GM03348 (cell line): ENCODE data around the gene OAS3.

Experiments
- DNase-seq: peaks from one replicate; pipeline ENCODE4 v3.0.0; 2012; ENCODE audit warnings: low spot score

The OAS3 gene

DNA sequence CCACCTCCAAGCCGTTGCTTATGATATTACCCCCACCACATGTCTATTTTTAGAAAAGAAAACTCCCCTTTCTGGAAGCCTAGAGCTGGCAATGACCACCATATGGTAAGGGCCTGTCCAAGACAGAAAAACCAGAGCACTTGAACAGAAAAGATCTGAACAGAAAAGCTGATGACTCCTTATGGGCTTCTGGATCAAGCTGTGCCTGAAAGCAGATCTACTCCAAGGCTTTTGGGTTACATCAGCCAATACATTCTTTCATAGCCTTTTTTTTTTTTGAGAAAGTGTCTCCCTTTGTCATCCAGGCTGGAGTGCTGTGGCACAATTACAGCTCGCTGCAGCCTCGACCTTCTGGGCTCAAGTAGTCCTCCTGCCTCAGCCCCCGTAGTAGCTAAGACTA, 23.3 kb downstream of the OAS3 start:
- no peak for DNase-seq

DNA sequence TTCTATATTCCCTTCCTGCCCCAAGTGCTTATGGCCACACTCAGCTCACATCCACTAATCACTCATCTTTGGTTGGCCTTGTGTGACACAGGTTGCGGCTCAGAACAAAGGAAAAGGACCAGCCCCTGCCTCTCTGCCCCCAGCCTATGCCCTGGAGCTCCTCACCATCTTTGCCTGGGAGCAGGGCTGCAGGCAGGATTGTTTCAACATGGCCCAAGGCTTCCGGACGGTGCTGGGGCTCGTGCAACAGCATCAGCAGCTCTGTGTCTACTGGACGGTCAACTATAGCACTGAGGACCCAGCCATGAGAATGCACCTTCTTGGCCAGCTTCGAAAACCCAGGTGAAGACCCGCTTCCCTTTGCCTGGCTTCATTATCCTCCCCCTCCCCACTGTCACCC, 24.3 kb downstream of the OAS3 start:
- DNase-seq: no peak

DNA sequence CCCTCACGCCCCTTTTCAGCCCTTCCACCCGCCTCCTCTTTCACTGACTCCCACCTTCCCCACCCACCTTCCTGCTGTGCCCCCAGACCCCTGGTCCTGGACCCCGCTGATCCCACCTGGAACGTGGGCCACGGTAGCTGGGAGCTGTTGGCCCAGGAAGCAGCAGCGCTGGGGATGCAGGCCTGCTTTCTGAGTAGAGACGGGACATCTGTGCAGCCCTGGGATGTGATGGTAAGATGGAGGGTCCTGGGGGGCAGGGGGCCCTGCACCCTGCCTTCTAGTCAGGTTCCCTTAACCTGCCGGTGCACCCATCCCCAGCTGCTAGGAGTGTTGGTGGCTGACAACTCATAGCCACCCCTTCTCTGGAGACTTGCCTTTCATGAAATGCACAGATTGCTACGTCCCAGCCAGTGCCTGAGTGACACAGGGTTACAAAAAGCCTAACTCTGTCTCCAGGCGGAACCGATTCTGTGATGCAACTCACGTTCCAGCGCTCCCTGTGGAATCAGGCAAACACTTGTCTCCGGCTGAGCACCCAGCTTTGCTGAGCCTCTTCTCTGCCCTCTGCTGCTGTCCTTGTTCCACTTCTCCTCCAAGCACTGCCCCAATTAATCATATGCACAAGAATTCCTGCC, 25.1 kb downstream of the OAS3 start:
- no peak for DNase-seq

DNA sequence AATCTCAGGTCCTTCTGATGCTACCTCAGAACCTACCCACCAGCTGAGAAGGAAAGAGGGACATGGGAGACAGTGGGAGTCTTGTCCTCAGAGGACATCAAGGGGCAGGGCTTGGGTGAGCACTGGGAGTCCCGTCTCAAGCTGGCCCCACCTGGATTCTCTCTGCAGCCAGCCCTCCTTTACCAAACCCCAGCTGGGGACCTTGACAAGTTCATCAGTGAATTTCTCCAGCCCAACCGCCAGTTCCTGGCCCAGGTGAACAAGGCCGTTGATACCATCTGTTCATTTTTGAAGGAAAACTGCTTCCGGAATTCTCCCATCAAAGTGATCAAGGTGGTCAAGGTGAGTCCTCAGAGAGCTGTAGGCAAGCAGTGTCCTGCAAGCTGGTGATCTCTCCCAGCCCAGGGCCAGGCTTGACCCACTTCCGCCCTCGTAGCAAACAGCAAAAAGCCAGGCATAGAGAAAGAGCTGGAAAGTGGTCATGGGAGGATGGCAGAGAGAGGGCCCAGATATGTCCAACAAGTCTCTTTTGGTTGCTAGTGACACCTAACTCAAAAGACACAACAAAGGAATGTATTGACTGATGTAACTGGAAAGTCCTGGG, 25.9 kb downstream of the OAS3 start:
- no peak for DNase-seq

DNA sequence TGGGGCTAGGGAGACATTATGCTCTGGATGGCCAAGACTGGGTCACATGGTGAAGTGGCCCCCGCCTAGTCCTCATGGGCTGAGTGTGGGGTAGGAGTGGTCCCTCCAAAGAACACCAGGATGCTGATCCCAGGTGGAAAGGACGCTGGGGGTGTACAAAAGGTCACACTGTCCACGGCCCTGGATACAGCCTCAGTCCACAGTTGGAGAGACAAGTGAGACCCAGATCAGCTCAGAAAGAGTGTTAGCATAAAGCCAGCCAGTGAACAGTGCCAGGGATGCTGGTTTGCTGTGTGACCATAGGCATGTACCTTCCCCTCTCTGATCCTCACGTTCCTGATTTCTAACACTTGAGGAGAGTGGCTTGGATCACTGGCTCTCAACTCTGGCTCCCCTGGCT, 26.6 kb downstream of the OAS3 start:
- no peak for DNase-seq

DNA sequence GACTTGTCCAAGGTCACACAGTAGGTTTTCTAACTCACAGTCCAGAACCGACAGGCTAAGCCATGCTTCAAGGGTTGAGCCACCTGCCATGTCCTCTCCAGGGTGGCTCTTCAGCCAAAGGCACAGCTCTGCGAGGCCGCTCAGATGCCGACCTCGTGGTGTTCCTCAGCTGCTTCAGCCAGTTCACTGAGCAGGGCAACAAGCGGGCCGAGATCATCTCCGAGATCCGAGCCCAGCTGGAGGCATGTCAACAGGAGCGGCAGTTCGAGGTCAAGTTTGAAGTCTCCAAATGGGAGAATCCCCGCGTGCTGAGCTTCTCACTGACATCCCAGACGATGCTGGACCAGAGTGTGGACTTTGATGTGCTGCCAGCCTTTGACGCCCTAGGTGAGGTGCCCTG, 27.4 kb downstream of the OAS3 start:
- DNase-seq: no peak

DNA sequence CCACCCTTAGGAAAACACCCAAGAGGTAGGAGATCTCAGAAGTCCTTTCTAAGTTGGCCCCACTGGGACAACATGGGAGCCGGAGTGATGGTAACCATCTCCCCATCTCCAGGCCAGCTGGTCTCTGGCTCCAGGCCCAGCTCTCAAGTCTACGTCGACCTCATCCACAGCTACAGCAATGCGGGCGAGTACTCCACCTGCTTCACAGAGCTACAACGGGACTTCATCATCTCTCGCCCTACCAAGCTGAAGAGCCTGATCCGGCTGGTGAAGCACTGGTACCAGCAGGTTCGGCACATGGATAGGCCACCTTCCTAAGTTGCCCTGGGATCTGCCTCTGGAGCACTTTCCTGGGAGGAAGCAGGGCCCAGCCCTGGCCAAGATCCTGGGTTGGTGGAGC, 29.0 kb downstream of the OAS3 start:
- DNase-seq: no peak

DNA sequence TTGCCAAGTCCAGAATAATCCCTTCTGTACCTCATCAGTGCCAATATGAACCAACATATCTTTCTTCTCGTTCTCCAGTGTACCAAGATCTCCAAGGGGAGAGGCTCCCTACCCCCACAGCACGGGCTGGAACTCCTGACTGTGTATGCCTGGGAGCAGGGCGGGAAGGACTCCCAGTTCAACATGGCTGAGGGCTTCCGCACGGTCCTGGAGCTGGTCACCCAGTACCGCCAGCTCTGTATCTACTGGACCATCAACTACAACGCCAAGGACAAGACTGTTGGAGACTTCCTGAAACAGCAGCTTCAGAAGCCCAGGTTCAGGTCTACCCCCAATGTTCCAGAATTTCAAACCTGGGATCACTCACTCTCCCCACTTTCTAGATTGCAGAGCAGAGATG, 29.6 kb downstream of the OAS3 start:
- DNase-seq: no peak

DNA sequence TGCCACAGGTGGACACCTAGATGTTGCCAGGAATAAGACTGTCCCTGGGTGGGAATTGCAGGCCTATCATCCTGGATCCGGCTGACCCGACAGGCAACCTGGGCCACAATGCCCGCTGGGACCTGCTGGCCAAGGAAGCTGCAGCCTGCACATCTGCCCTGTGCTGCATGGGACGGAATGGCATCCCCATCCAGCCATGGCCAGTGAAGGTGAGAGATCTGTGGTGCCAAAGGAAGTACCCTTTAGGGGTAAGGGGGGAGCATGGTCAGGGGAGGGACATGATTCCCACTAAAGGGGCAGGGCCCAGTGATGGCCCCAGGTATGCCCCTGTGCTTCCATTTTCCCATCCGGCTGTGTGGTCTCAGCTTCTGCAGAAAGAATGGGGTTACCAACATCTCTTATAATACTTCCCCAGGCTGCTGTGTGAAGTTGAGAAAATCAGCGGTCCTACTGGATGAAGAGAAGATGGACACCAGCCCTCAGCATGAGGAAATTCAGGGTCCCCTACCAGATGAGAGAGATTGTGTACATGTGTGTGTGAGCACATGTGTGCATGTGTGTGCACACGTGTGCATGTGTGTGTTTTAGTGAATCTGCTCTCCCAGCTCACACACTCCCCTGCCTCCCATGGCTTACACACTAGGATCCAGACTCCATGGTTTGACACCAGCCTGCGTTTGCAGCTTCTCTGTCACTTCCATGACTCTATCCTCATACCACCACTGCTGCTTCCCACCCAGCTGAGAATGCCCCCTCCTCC, 31.5 kb downstream of the OAS3 start:
- no peak for DNase-seq

DNA sequence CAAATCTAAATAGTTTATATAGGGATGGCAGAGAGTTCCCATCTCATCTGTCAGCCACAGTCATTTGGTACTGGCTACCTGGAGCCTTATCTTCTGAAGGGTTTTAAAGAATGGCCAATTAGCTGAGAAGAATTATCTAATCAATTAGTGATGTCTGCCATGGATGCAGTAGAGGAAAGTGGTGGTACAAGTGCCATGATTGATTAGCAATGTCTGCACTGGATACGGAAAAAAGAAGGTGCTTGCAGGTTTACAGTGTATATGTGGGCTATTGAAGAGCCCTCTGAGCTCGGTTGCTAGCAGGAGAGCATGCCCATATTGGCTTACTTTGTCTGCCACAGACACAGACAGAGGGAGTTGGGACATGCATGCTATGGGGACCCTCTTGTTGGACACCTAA, 32.1 kb downstream of the OAS3 start:
- DNase-seq: no peak

DNA sequence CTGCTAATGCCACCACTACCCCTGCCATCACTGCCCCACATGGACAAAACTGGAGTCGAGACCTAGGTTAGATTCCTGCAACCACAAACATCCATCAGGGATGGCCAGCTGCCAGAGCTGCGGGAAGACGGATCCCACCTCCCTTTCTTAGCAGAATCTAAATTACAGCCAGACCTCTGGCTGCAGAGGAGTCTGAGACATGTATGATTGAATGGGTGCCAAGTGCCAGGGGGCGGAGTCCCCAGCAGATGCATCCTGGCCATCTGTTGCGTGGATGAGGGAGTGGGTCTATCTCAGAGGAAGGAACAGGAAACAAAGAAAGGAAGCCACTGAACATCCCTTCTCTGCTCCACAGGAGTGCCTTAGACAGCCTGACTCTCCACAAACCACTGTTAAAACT, 33.0 kb downstream of the OAS3 start:
- no peak for DNase-seq

DNA sequence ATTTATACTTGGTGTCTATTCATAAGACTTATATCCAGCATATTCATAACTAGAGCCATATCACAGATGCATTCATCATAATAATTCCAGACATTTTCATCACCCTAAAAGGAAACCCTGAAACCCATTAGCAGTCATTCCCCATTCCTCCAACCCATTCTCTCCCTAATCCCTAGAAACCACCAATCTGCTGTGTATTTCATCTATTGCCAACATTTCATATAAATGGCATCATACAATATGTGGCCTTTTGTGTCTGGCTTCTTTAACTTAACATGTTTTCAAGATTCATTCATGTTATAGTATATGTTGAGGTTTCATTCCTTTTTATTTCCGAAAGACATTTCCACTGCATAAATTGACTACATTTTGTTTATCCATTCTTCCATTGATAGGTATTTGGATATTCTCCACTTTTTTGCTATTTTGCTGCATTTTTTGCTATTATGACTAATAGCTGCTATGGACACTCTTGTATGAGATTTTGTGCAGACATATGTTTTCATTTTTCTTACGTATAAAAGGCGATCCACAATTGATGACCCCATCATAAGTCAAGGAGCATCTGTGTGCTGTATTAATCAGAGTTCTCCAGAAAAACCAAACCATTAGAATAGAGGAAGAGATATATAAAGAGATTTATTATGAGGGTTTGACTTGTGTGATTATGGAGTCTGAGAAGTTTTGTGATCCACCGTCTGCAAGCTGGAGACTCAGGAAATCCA, 34.9 kb downstream of the OAS3 start:
- no peak for DNase-seq

DNA sequence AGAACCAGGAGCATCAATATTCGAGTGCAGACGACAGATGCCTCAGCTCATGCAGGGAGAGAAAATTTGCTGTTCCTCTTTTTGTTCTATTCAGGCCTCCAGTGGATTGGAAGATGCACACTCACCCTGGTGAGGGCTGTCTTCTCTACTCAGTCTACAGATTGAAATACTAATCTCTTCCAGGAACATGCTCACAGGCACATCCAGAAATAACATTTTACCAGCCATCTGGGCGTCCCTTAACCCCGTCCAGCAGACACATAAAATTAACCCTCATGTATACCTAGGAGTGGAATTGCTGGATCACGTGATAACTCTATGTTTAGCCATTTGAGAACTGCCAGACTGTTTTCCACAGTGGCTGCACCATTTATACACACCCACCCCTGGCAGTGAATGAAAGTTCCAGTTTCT, 35.6 kb downstream of the OAS3 start:
- no peak for DNase-seq

DNA sequence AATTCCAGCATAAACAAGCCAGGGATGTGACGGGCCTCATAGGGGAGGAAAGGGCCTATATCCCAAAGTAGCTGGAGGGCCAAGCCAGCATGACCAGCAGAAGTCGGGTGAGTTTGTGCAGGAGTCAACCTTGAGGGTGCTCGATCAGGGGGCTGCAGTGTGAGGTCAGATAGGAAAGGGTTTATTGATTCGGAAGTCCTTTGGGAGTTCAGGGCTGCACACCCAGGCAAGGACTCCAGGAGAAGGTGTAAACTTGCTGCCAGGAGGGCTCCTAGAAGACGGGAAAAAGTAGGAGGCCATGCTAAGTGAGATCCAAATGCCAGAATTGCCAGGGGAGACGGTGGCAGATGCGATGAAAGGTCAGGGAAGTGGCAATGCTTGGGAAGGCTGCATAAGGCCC, 36.6 kb downstream of the OAS3 start:
- DNase-seq: no peak

DNA sequence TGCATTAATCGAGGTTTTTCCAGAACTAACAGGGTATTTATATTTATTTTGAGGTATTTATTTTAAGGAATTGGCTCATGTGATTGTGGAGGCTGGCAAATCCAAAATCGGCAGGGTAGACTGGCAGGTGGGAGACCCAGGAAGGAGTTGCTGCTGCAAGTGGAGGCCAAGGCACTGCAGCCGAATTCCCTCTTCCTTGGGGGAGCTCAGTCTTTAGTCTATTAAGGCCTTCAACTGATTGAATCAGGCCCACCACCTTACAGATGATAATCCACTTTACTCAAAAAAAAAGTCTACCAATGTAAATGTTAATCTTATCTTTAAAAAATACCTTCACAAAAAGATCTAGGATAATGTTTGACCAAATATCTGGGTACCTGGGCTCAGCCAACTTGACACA, 38.9 kb downstream of the OAS3 start:
- no peak for DNase-seq

DNA sequence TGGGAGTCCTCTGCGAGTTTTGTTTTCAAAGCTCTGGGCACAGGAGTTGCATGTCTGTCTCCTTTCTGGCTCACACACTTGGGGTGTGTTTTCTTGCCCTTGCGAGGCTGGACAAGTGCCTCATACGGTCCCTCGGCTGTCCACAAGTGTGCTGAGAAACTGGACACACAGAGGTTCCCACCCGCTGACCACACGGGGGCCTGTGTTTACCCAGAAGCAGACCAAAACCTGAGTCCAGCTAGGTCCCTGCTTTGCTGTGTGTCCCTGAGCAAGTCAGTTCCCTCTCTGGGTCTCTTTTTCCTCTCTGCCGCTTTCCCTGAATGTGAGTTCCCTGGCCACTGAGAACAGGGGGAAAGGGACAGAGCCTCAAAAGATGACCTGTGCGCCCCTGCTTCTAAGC, 39.4 kb downstream of the OAS3 start:
- DNase-seq: no peak

DNA sequence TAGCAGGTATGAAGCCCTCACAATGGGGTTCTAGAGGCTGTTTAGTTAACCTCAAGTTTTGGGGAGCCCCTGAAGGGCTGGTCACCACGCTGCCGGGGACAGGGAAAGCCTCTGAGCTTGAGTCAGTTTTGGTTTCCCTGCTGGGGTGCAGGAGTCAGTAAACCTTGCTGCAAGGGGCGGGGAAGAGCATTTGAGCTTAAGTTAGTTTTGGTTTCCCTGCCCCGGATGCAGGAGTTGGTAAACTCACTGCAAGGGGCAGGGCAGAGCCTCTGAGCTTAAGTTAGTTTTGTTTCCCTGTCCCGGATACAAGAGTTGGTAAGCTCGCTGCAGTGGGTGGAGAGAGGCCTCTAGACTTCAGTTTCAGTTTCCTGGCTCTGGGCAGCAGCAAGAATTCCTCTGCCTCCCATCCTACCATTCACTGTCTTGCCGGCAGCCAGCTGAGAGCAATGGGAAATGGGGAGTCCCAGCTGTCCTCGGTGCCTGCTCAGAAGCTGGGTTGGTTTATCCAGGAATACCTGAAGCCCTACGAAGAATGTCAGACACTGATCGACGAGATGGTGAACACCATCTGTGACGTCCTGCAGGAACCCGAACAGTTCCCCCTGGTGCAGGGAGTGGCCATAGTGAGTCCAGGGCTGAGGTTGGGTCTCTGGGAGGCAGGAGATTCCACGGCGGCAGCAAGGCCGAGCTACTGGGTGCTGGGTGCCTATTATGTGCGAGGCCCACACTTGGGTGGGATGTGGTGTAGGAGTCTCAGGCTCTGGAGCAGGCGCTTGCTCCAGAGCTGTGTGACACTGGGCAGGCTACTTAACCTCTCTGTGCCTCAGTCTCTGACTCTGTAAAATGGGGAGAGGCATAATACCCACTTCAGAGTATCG, 40.1 kb downstream of the OAS3 start, which contains the start of gene OAS2:
TSS of gene OAS2 (plus strand) at position 357 of the 878 bp plus-strand sequence. CDS start at position 447, 90 bp downstream.
- peak; percentile 76 for DNase-seq

DNA sequence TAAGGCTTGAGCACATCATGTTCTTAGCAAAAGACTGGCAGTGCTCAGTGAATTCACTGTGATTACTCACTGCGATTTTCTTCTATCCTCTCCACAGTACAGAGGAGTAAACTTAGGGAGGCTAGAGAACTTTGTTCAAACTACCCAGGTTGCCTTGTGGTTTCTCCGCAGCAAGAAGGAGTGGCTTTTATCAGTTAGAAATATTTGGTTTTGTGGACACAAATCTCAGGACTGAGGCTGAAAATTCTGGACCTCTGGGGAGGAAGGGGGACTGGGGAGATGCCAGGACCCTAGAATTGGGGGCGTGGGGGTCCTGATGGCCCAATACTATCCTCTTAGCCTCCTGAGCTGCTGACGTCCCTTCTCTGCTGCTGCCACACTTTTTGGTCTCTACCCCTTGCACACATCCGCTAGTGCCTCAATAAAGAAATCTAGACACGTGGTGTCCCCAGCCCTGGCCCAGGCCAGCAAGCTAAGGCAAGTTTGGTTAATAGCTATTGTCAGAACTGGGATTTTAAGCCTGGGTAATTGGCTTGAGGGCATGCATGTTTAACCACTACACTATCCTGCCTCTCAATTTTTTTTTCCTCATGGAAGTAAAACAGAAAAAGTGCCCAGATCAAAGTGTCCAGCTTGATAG, 40.9 kb downstream of the OAS3 start:
- DNase-seq: no peak

DNA sequence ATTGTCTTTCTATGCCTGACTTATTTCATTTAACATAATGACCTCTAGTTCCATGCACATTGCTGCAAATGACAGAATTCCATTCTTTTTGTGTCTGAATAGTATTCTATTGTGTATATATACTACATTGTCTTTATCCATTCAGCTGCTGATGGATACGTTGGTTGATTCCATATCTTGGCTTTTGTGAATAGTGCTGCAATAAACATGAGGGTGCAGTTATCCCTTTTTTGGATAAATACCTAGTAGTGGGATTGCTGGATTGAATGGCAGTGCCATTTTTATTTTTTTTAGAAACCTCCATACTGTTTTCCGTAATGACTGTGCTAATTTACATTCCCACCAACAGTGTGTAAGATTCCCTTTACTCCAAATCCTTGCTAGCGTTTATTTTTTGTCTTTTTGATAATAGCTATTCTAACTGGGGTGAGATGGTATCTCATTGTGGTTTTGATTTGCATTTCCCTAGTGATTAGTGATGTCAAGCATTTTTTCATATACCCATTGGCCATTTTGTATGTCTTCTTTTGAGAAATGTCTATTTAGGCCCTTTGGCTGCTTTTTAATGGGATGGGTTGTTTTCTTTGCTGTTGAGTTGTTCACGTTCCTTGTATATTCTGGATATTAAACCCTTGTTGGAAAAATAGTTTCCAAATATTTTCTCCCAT, 42.4 kb downstream of the OAS3 start:
- DNase-seq: no peak

DNA sequence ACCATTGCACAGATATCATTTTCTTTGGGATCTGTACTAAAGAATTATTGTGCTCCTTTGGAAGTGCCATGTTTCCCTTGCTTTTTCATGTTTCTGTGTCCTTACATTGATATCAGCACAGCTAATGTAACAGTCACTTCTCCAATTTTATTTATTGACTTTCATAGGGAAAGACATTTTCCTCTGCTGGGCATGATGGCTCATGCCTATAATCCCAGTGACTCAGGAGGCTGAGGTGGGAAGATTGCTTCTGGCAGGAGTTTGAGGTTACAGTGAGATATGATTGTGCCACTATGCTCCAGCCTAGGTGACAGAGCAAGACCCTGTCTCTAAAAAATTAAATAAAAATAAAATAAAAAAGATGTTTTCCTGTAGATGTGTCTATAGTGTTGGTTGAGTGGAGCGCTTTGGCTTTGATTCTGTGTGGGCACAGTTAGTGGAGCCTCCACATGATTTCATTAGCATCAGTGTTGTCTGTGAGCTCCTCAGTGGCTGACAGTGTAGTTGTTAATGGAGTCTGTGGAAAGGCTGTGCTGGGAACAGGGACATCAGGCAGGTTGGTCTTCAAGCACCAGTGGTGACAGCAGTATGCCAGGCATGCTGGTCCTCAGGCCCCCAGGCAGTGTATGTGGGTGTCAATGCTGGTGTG, 47.5 kb downstream of the OAS3 start:
- DNase-seq: no peak
